GM18870 (cell line): ENCODE measurements around the gene CDH23.

Experiments
- ATAC-seq: cut with Tn5 transposase; IDR thresholded peaks from one replicate; pipeline ENCODE4 v1.9.1; 2021; ENCODE audit warnings: moderate library complexity; ENCODE audit not compliant: unreplicated experiment

The CDH23 gene

DNA sequence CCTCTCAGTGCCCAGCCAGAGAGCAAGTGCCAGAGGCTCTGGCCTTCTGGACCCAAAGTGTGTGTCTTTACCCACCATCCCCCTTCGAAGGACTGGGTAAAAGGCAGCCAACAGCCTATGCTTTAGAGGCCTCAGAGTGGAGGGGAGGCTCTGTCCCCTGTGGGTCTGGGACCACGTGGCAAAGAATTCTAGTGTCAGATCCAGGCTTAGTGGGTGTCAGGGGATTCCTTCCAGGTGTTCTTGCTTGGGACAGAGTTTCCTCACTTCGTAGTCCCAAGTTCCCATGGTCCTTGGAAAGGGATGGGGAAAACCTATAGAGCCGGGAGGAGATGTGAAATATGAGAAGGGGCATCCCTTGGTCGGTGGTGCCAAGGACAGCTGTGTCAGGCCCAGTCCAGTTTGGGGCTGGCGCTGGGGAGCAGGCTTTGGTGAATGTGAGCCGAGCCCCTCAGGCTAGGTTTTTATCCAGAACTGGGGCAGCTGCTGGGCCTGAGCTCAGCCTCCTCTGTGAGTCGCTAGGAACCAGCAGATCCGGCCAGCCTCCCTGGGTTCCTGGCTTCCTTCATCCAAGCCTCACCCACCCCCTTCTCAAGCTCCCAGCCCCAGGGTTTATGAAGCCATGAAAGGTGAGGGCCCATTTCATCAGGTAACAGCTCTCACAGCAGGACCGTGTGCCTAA, 251.7 kb downstream of the CDH23 start:
- ATAC-seq: no peak

DNA sequence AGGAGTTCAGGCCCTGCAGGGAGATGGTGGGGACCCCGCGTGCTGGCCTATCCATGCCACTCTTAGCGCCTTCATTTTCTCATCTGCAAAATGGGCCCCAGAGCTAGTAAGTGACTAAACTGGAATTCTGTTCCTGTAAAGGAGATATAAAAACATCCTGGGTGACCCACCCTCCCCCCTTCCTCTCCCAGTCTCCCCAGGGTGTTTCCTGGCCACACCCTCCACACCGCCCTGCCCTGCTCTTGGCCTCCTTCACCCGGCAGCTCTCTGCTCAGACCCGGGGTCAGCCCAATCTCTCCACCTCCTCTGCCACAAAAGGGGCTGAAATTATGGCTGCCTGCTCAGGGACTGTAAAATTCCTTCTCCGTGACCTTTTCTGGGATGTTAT, 252.2 kb downstream of the CDH23 start:
- no peak for ATAC-seq

DNA sequence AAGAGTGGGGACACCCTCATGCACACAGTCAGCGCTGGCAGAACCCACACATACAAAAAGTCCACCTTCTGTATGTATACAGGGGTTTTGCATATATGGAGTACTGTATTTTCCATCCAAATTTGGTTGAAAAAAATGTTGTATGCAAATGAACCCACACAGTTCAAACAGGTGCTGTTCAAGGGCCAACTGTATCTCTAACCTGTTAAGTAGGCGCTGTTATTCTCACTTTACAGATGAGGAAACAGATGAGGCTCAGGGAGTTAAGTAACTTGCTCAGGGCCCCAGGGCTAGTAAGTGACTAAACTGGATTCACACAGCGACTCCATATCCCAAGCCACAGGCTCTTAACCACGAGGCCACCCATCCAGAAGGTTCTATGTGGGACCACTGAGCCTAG, 252.9 kb downstream of the CDH23 start:
- ATAC-seq: no peak

DNA sequence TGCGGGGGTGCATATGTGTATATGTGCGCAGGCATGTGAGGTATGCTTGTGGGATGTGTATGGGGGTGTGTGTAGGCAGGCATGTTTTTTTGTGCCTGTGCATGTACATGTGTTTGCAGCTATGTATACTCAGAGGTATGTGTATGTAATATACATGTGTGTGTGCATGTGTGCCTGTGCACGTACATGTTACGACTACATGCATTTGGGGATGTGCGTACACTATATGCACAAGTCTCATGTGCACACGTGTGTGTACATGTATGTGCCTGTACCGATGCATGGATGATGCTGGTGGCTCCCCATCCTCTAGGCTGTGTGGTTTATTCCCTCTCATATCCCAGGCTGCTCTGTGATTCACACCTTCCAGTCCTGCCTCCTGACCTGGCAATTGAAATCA, 253.7 kb downstream of the CDH23 start:
- no peak for ATAC-seq

DNA sequence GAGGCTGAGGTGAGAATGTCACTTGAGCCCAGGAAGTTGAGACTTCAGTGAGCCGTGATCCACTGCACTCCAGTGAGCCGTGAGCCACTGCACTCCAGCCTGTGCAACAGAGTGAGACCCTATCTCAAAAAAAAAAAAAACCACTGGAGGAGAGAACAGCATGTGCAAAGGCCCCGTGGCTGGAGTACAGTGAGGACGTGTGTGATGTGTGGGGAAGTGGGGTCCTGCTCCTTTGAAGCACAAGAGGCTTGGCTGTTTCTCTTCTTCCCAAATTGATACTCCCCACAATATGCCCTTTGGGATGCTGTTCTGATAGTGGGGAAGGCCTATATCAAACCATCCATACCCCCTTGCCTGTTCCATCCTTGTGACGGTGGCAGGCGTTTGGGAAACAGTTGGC, 254.7 kb downstream of the CDH23 start:
- no peak for ATAC-seq

- no peak for ATAC-seq
Observed at GRCh38 chr10:71651928-71652327, 255.2 kb downstream of the CDH23 start.

- ATAC-seq: no peak
Observed at GRCh38 chr10:71653044-71653443, 256.3 kb downstream of the CDH23 start.

- no peak for ATAC-seq
Observed at GRCh38 chr10:71656220-71656619, 259.5 kb downstream of the CDH23 start.

DNA sequence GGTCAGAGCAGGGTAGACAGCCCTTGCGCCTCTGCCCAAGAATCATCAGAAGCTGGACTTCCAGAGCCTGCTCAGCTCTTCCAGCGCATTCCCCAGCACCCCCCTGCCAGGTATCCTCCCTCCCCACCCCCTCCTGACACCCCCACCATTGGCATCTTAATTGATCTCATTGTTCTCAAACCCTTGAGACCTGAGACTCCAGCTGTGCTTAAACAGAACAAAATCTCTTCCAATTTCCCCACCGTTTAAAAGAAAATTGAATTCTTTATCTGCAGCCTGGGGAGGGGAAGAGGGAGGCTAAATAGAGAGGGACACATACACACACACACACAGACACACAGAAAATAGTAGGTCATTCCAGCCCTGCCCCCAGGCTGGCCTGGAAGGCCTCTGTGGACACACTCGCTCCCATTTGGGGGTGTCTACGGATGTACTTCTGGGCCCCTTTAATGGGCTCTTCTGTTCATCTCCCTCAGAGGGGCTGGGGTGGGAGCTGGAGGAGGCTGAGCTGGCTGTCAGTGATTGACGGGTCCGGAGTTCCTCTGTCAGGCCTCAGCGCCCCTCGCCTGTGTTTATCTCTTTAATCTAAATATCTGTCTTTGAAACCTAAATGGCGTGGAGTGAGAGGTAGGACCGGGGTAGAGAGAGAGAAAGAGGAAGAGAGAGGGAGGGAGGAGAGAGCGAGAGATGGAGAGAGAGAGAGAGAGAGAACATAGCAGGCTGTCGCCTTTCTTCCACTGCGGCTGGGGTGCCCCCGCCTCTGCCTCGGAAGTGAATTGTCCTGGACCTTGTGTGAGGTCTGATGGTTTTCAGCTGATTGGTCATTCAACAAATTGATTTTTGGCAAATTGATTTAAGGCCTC, 261.1 kb downstream of the CDH23 start:
- ATAC-seq: no peak

GRCh38 chr10:71658467-71658745, 261.7 kb downstream of the CDH23 start:
- no peak for ATAC-seq

GRCh38 chr10:71659111-71659634, 262.5 kb downstream of the CDH23 start:
- ATAC-seq: no peak

GRCh38 chr10:71659737-71660136, 263.0 kb downstream of the CDH23 start:
- no peak for ATAC-seq

- ATAC-seq: no peak
Observed at GRCh38 chr10:71660313-71660712, 263.6 kb downstream of the CDH23 start.

- ATAC-seq: no peak
Observed at GRCh38 chr10:71661060-71661622, 264.4 kb downstream of the CDH23 start.

DNA sequence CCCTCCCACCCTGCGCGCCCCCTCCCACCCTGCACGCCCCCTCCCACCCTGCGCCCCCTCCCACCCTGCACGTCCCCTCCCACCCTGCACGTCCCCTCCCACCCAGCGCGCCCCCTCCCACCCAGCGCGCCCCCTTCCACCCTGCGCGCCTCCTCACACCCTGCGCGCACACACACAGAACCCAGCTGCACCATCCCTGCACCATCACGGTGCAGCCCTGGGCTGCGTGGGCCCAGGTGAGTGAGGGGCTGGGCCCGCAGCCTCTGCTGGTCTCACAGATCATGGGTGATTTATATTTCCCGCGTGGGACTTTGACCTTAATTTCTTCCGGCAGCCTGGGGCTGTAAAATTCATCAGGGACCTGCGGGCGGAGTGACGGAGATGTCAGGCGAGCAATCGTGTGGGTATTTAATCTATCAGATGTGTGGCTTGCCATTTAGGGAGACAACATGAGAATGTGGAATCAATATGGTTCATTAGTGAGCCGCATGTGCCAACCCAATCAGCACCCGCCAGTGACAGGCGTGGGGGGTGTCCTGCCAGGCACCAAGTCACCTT, 265.1 kb downstream of the CDH23 start:
- ATAC-seq: no peak

- no peak for ATAC-seq
Observed at GRCh38 chr10:71663311-71663710, 266.6 kb downstream of the CDH23 start.

- no peak for ATAC-seq
Observed at GRCh38 chr10:71664585-71664984, 267.9 kb downstream of the CDH23 start.

- no peak for ATAC-seq
Observed at GRCh38 chr10:71665456-71665855, 268.7 kb downstream of the CDH23 start.

GRCh38 chr10:71666639-71667386, 270.1 kb downstream of the CDH23 start:
- ATAC-seq: no peak

DNA sequence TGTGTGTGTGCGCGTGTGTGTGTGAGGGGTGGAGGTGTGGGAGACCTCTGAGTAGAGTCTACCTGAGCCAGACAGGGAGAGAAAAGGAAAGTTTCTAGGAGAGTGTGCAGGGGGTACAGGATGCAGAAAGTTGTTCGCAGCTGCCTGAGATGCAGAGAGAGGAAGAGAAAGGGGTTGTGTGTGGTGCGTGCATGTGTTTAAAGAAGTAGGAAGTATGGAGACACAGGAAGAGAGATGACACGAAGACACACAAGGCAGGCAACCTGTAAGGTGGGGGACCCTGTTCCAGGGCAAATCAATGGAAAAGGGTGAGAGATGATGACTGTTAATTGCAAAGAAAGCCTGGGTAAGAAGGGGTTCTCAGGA, 270.6 kb downstream of the CDH23 start:
- no peak for ATAC-seq
